ENCODE data around the gene IL23R. TPM values are rescaled to one million over a fixed set of nuclear protein-coding genes. Genes with fewer than 3 reads are reported as not detected.

Gene IL23R
- total RNA-seq, 1 experiment from 2014 or later = not detected

GRCh38 chr1:67217938-67218337 is 51.7 kb downstream of the IL23R start:
- ChIA-PET POLR2A (no interaction called here), CTCF (no interaction called here), RAD21 (ENCODE audit: low non-redundant PET in 1 of 2, low total read pairs in 2 of 2, uncharacterized antibody in 2 of 2, unreplicated experiment in 2 of 2) (no interaction called here)
- Histone ChIP-seq H3K27ac (ENCODE audit: low read depth, low read length) (no peak overlapping the region), H3K36me3 (ENCODE audit: control insufficient read depth in 1 of 2, insufficient read depth in 2 of 2, low read length in 2 of 2) (no peaks in the 10 kb centered on the region), H3K79me2 (ENCODE audit: insufficient read depth, low read length) (no peaks in the 10 kb centered on the region), H3K9me2 (ENCODE audit: insufficient read depth) (no peaks in the 10 kb centered on the region), H3K9me3 (ENCODE audit: control insufficient read depth in 1 of 2, insufficient read depth in 1 of 2, low read depth in 1 of 2, low read length in 2 of 2) (no peaks in the 10 kb centered on the region), H2AFZ (ENCODE audit: low read depth, low read length, poor library complexity, severe bottlenecking) (no peak overlapping the region), H3K4me2 (ENCODE audit: low read length) (no peak overlapping the region), H3K4me3 (replicated peaks in 1 of 2; ENCODE audit: low read depth in 1 of 2, low read length in 2 of 2) (no peak overlapping the region), H4K20me1 (ENCODE audit: insufficient read depth) (no peaks in the 10 kb centered on the region), H3K9ac (ENCODE audit: low read length) (no peak overlapping the region), H3K4me1 (ENCODE audit: control insufficient read depth in 1 of 2, insufficient read depth in 2 of 2, low read length in 2 of 2) (no peaks in the 10 kb centered on the region), H3K27me3 (ENCODE audit: insufficient read depth, low read length) (no peaks in the 10 kb centered on the region)
- DNase-seq (ENCODE audit: low read depth, low spot score) = no peak
- ATAC-seq = no peak
- BruUV-seq (replicated peaks) = no TSS peak
- intact Hi-C loops (cut with micrococcal nuclease) = no loop called here
- TF ChIP-seq ELF1 (IDR thresholded peaks at IDR 0.05; ENCODE audit: borderline replicate concordance, low read depth) (no peak), SIN3A (IDR thresholded peaks at IDR 0.05; ENCODE audit: low read depth) (no peak), POLR2A (IDR thresholded peaks at IDR 0.05; ENCODE audit: borderline replicate concordance, extremely low read depth, insufficient read depth, insufficient read length) (no peak), ATF3 (IDR thresholded peaks at IDR 0.05) (no peak), EGR1 (IDR thresholded peaks at IDR 0.05; ENCODE audit: low read depth) (no peak), JUND (IDR thresholded peaks at IDR 0.05) (no peak), ZBTB33 (IDR thresholded peaks at IDR 0.05; ENCODE audit: extremely low read depth, insufficient replicate concordance, low read length) (no peak), MAX (IDR thresholded peaks at IDR 0.05) (no peak), YY1 (IDR thresholded peaks at IDR 0.05; ENCODE audit: extremely low read depth, insufficient replicate concordance, low read depth, low read length) (no peak)

Data from HCT116 (cell line).